Body of pancreas (tissue), 4 donors: ENCODE data around the gene ABCC3.

ENCODE experiments used
- POLR2A ChIP-seq, 3 donors: fragments of 450-650 bp; IDR thresholded peaks; one replicate each; pipeline ENCODE4 v1.6.1; 2016; ENCODE audit warnings: antibody characterized with exemption in 3 of 3, mild to moderate bottlenecking in 2 of 3
- TF ChIP-seq, protein P1 (sequence below), 7 experiments: fragments of 450-650 bp in 4 of 7; fragments of 200-600 bp in 3 of 7; sonication (generic) in 3 of 7; IDR thresholded peaks; one replicate each; pipeline ENCODE4 v1.5.1; 2016 to 2019; ENCODE audit warnings: antibody characterized with exemption in 7 of 7

- TF ChIP-seq, protein P1, sequence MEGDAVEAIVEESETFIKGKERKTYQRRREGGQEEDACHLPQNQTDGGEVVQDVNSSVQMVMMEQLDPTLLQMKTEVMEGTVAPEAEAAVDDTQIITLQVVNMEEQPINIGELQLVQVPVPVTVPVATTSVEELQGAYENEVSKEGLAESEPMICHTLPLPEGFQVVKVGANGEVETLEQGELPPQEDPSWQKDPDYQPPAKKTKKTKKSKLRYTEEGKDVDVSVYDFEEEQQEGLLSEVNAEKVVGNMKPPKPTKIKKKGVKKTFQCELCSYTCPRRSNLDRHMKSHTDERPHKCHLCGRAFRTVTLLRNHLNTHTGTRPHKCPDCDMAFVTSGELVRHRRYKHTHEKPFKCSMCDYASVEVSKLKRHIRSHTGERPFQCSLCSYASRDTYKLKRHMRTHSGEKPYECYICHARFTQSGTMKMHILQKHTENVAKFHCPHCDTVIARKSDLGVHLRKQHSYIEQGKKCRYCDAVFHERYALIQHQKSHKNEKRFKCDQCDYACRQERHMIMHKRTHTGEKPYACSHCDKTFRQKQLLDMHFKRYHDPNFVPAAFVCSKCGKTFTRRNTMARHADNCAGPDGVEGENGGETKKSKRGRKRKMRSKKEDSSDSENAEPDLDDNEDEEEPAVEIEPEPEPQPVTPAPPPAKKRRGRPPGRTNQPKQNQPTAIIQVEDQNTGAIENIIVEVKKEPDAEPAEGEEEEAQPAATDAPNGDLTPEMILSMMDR (IDR thresholded peaks at IDR 0.05): no peak
- no peak for TF ChIP-seq POLR2A (IDR thresholded peaks at IDR 0.05)
Measured at GRCh38 chr17:50656509-50656908, 21.8 kb downstream of the ABCC3 start.
